ENCODE results near the gene MTRF1. TPM values are rescaled to one million over a fixed set of nuclear protein-coding genes. Genes with fewer than 3 reads are reported as not detected.
A peak's percentile ranks its signal among the peaks of the same experiment; 100 is the strongest.

Gene MTRF1
- total RNA-seq, 1 experiment from 2014 or later, result 11.4 TPM

GRCh38 chr13:41310963-41311405 is 47.6 kb upstream of the MTRF1 start, which contains the start of gene NAA16 (continued):
- no peak for TF ChIP-seq CTCF (IDR thresholded peaks at IDR 0.05 in 2 of 3, conservative IDR thresholded peaks at IDR 0.05 in 1 of 3; ENCODE audit: borderline replicate concordance in 1 of 3, insufficient read depth in 1 of 3, low read depth in 2 of 3, low read length in 2 of 3)
- TF ChIP-seq ELF1 (IDR thresholded peaks at IDR 0.05; ENCODE audit: borderline replicate concordance, low read depth), result no peak
- TF ChIP-seq ZBTB33 (IDR thresholded peaks at IDR 0.05; ENCODE audit: extremely low read depth, insufficient replicate concordance, low read length), result no peak
- peak; percentile 50; the same call in 1 of the 2 replicates for TF ChIP-seq SP1 (IDR thresholded peaks at IDR 0.05; ENCODE audit: low read depth)
- TF ChIP-seq MAX (IDR thresholded peaks at IDR 0.05), result peak; percentile 81; the same call in 1 of the 2 replicates
- peak; percentile 88 for TF ChIP-seq POLR2AphosphoS5 (IDR thresholded peaks at IDR 0.05; ENCODE audit: low read depth, low read length)
- TF ChIP-seq EZH2 (IDR thresholded peaks at IDR 0.05), result no peak
- TF ChIP-seq FOSL1 (IDR thresholded peaks at IDR 0.05; ENCODE audit: low read depth), result no peak
- TF ChIP-seq ATF3 (IDR thresholded peaks at IDR 0.05), result no peak
- no peak for TF ChIP-seq CEBPB (IDR thresholded peaks at IDR 0.05; ENCODE audit: low read depth)
- no peak for TF ChIP-seq JUND (IDR thresholded peaks at IDR 0.05)
